Activated naive CD4-positive, alpha-beta T cell treated with anti-CD3 and anti-CD28 coated beads for 36 hours (primary cell): ENCODE data around the gene PIP4K2C. TPM values are rescaled to one million over a fixed set of nuclear protein-coding genes. Genes with fewer than 3 reads are reported as not detected.
A peak's percentile ranks its signal among the peaks of the same experiment; 100 is the strongest.
"Not testable (repeated sequence)": the region's sequence is repeated elsewhere in the genome, so short reads cannot be mapped to it uniquely, and the experiment has no call there.

Experiments
- CTCF ChIA-PET: fragments of 350-600 bp; sonication (Branson Sonifier 250); formaldehyde crosslinking; loops from one replicate; lab custom pipeline; 2021; ENCODE audit warnings: antibody characterized with exemption; lab: Charles Lee
- DNase-seq: peaks from one replicate; pipeline ENCODE4 v3.0.0-alpha.2; 2020
- H3K27ac Mint-ChIP-seq: one replicate; pipeline ENCODE4 v1.8.0; 2021; ENCODE audit warnings: mild to moderate bottlenecking, mixed read lengths
- H3K27me3 Mint-ChIP-seq: one replicate; pipeline ENCODE4 v1.8.0; 2021; ENCODE audit warnings: low read depth, mixed read lengths
- H3K36me3 Mint-ChIP-seq: one replicate; pipeline ENCODE4 v1.8.0; 2021; ENCODE audit warnings: low read depth, mixed read lengths
- H3K4me1 Mint-ChIP-seq: one replicate; pipeline ENCODE4 v1.8.0; 2021; ENCODE audit warnings: low read depth, mixed read lengths
- H3K4me3 Mint-ChIP-seq: one replicate; pipeline ENCODE4 v1.8.0; 2021; ENCODE audit warnings: mild to moderate bottlenecking, moderate library complexity, mixed read lengths
- H3K9me3 Mint-ChIP-seq: one replicate; pipeline ENCODE4 v1.8.0; 2021; ENCODE audit warnings: mixed read lengths
- intact Hi-C: fragments of 100-400 bp; cut with micrococcal nuclease; formaldehyde crosslinking; loops from one replicate; pipeline ENCODE4 v1.15.1; 2023
- total RNA-seq, 2 experiments: library from RNA; stranded (reverse); gene quantifications; one replicate each; pipeline ENCODE4 v1.2.3, GENCODE V29; 2021

PIP4K2C gene
- total RNA-seq, 2 experiments from 2014 or later: 11.8 to 12.7 TPM

- no peaks in the 10 kb centered on the region for H3K4me1 Mint-ChIP-seq
- no peak overlapping the region for H3K27ac Mint-ChIP-seq
- H3K36me3 Mint-ChIP-seq: no peaks in the 10 kb centered on the region
- CTCF ChIA-PET: interaction anchor here (0.6 to 7.0 kb wide), 18 partner anchors 8 to 300 kb away, joined by 3 to 101 read pairs (median 6); partner anchors contain the start of genes ARHGEF25, B4GALNT1, OS9 and PIP4K2C
- no peak overlapping the region for H3K4me3 Mint-ChIP-seq
- intact Hi-C loops: loop anchor here (5.0 kb wide), 1 partner anchor 200 kb away; the partner anchor contains the start of gene TSFM
- no peak for DNase-seq
- peaks cover 3% of the 10 kb centered on the region for H3K27me3 Mint-ChIP-seq
- H3K9me3 Mint-ChIP-seq: no peaks in the 10 kb centered on the region
Observed at GRCh38 chr12:57581802-57582201, 9.2 kb upstream of the PIP4K2C start.

- intact Hi-C loops: loop anchor here (5.0 kb wide), 1 partner anchor 200 kb away; the partner anchor contains the start of gene TSFM
- H3K27ac Mint-ChIP-seq: no peak overlapping the region
- CTCF ChIA-PET: interaction anchor here (0.6 to 7.0 kb wide), 23 partner anchors 10 to 390 kb away, joined by 3 to 101 read pairs (median 6); partner anchors contain the start of genes B4GALNT1, OS9 and PIP4K2C
- no peak for DNase-seq
- H3K9me3 Mint-ChIP-seq: no peaks in the 10 kb centered on the region
- peaks cover 3% of the 10 kb centered on the region for H3K27me3 Mint-ChIP-seq
- H3K4me3 Mint-ChIP-seq: no peak overlapping the region
- no peaks in the 10 kb centered on the region for H3K4me1 Mint-ChIP-seq
- no peaks in the 10 kb centered on the region for H3K36me3 Mint-ChIP-seq
Observed at GRCh38 chr12:57582440-57582839, 8.6 kb upstream of the PIP4K2C start.

- Mint-ChIP-seq H3K9me3 (no peaks in the 10 kb centered on the region), H3K27ac (no peak overlapping the region), H3K4me1 (no peaks in the 10 kb centered on the region), H3K4me3 (no peak overlapping the region), H3K27me3 (peaks cover 3% of the 10 kb centered on the region), H3K36me3 (no peaks in the 10 kb centered on the region)
- intact Hi-C loops: loop anchor here (1.0 to 5.0 kb wide), 7 partner anchors 8 to 322 kb away; partner anchors contain the start of genes B4GALNT1, PIP4K2C and TSFM
- CTCF ChIA-PET: interaction anchor here (0.6 to 7.0 kb wide), 29 partner anchors 8 to 391 kb away, joined by 3 to 101 read pairs (median 6); partner anchors contain the start of genes B4GALNT1, OS9 and PIP4K2C
- peak; percentile 82 for DNase-seq
Observed at GRCh38 chr12:57583008-57583831, 7.8 kb upstream of the PIP4K2C start.

- H3K4me1 Mint-ChIP-seq: no peaks in the 10 kb centered on the region
- H3K36me3 Mint-ChIP-seq: no peaks in the 10 kb centered on the region
- no peak overlapping the region for H3K27ac Mint-ChIP-seq
Observed at GRCh38 chr12:57584050-57584449, 6.9 kb upstream of the PIP4K2C start.

GRCh38 chr12:57584690-57585089, 6.3 kb upstream of the PIP4K2C start:
- H3K36me3 Mint-ChIP-seq: no peaks in the 10 kb centered on the region
- peaks cover 3% of the 10 kb centered on the region for H3K27me3 Mint-ChIP-seq
- intact Hi-C loops: loop anchor here (5.0 kb wide), 1 partner anchor 198 kb away; the partner anchor contains the start of gene TSFM
- no peak overlapping the region for H3K27ac Mint-ChIP-seq
- CTCF ChIA-PET: interaction anchor here (0.6 to 7.0 kb wide), 23 partner anchors 8 to 341 kb away, joined by 3 to 101 read pairs (median 4); partner anchors contain the start of genes B4GALNT1, OS9 and PIP4K2C
- H3K4me1 Mint-ChIP-seq: no peaks in the 10 kb centered on the region
- H3K4me3 Mint-ChIP-seq: no peak overlapping the region
- no peaks in the 10 kb centered on the region for H3K9me3 Mint-ChIP-seq
- no peak for DNase-seq

More at GRCh38 chr12:57584050-57584449, 6.9 kb upstream of the PIP4K2C start:
- Mint-ChIP-seq H3K27me3 (peaks cover 3% of the 10 kb centered on the region), H3K4me3 (no peak overlapping the region), H3K9me3 (no peaks in the 10 kb centered on the region)
- CTCF ChIA-PET: interaction anchor here (0.7 to 7.0 kb wide), 22 partner anchors 9 to 157 kb away, joined by 3 to 101 read pairs (median 8); partner anchors contain the start of genes B4GALNT1, OS9 and PIP4K2C
- DNase-seq: no peak
- intact Hi-C loops: loop anchor here (5.0 kb wide), 1 partner anchor 198 kb away; the partner anchor contains the start of gene TSFM

- intact Hi-C loops: no loop called here
- no peak for DNase-seq
- H3K4me3 Mint-ChIP-seq: no peak overlapping the region
- H3K27me3 Mint-ChIP-seq: peaks cover 3% of the 10 kb centered on the region
- H3K9me3 Mint-ChIP-seq: no peaks in the 10 kb centered on the region
- H3K4me1 Mint-ChIP-seq: no peaks in the 10 kb centered on the region
- H3K36me3 Mint-ChIP-seq: no peaks in the 10 kb centered on the region
- CTCF ChIA-PET: interaction anchor here (0.6 to 7.0 kb wide), 22 partner anchors 8 to 340 kb away, joined by 3 to 101 read pairs (median 4); partner anchors contain the start of genes B4GALNT1, OS9 and PIP4K2C
- H3K27ac Mint-ChIP-seq: no peak overlapping the region
Observed at GRCh38 chr12:57585156-57585555, 5.8 kb upstream of the PIP4K2C start.

- H3K27ac Mint-ChIP-seq: no peak overlapping the region
- CTCF ChIA-PET: interaction anchor here (0.7 to 7.0 kb wide), 4 partner anchors 7 to 110 kb away, joined by 4 to 101 read pairs (median 34); partner anchors contain the start of gene PIP4K2C
- DNase-seq: no peak
- no peak overlapping the region for H3K4me3 Mint-ChIP-seq
- H3K36me3 Mint-ChIP-seq: no peaks in the 10 kb centered on the region
- intact Hi-C loops: no loop called here
- peaks cover 3% of the 10 kb centered on the region for H3K27me3 Mint-ChIP-seq
- H3K9me3 Mint-ChIP-seq: no peaks in the 10 kb centered on the region
- H3K4me1 Mint-ChIP-seq: peaks cover 5% of the 10 kb centered on the region
Observed at GRCh38 chr12:57586128-57586527, 4.9 kb upstream of the PIP4K2C start.

GRCh38 chr12:57586832-57587429, 4.1 kb upstream of the PIP4K2C start:
- Mint-ChIP-seq H3K9me3 (no peaks in the 10 kb centered on the region), H3K27me3 (peaks cover 3% of the 10 kb centered on the region)
- intact Hi-C loops: no loop called here

GRCh38 chr12:57588951-57589610, 1.9 kb upstream of the PIP4K2C start:
- H3K27ac Mint-ChIP-seq, H3K27me3 Mint-ChIP-seq, H3K9me3 Mint-ChIP-seq, H3K36me3 Mint-ChIP-seq, H3K4me3 Mint-ChIP-seq, DNase-seq, intact Hi-C loops: not testable (repeated sequence)
- CTCF ChIA-PET: interaction anchor here (0.6 to 1.6 kb wide), 3 partner anchors 8 to 48 kb away, joined by 3 to 5 read pairs (median 4); no protein-coding TSS in a partner anchor
- H3K4me1 Mint-ChIP-seq: peaks cover 21% of the 10 kb centered on the region

More at GRCh38 chr12:57586832-57587429, 4.1 kb upstream of the PIP4K2C start:
- Mint-ChIP-seq H3K27ac (no peak overlapping the region), H3K4me3 (no peak overlapping the region), H3K4me1 (peaks cover 10% of the 10 kb centered on the region), H3K36me3 (no peaks in the 10 kb centered on the region)
- CTCF ChIA-PET: no interaction called here
- no peak for DNase-seq

- H3K4me3 Mint-ChIP-seq: peak overlapping the region; percentile 82
- intact Hi-C loops: loop anchor here (2.0 to 5.0 kb wide), 3 partner anchors 14 to 247 kb away; partner anchors contain the start of gene DTX3
- no peaks in the 10 kb centered on the region for H3K36me3 Mint-ChIP-seq
- H3K9me3 Mint-ChIP-seq: no peaks in the 10 kb centered on the region
- H3K27me3 Mint-ChIP-seq: no peaks in the 10 kb centered on the region
- peaks cover 21% of the 10 kb centered on the region for H3K4me1 Mint-ChIP-seq
- H3K27ac Mint-ChIP-seq: peak overlapping the region; percentile 73
- CTCF ChIA-PET: interaction anchor here (0.5 to 1.6 kb wide), 3 partner anchors 9 to 30 kb away, joined by 3 to 5 read pairs (median 4); no protein-coding TSS in a partner anchor
- no peak for DNase-seq
Observed at GRCh38 chr12:57590479-57590863, 521 bp upstream of the PIP4K2C start.

GRCh38 chr12:57591782-57592325, 862 bp downstream of the PIP4K2C start:
- DNase-seq: no peak
- CTCF ChIA-PET: interaction anchor here (0.6 to 3.7 kb wide), 8 partner anchors 9 to 168 kb away, joined by 3 to 60 read pairs (median 4); partner anchors contain the start of gene B4GALNT1
- Mint-ChIP-seq H3K36me3 (peaks cover 3% of the 10 kb centered on the region), H3K27me3 (no peaks in the 10 kb centered on the region), H3K4me3 (peak overlapping the region; percentile 82), H3K9me3 (no peaks in the 10 kb centered on the region), H3K4me1 (peaks cover 21% of the 10 kb centered on the region), H3K27ac (peak overlapping the region; percentile 28)
- intact Hi-C loops: loop anchor here (1.0 to 5.0 kb wide), 8 partner anchors 9 to 245 kb away; partner anchors contain the start of genes ARHGEF25, DCTN2, DTX3 and MBD6
